ENCODE data around the gene CSNK2A3.

DNA sequence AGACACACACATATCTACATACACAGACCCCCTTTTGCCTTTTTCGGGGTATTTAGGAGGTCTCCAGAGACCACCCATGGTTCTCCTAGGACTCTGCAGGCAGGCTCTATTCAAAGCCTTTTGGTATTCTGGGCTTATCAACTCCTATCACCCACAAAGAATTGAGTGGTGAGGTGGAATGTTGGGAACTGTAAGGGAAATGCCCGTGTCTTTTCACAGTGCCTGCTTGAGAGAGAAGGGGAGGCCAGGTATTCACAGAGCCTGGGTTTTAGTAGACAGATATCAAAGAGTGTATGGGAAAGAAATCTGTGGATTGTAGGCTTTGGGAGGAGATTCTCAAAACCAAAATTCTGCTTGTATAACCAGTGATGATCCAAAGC lies 44.0 kb upstream of the CSNK2A3 start:
- TF ChIP-seq, protein P1, sequence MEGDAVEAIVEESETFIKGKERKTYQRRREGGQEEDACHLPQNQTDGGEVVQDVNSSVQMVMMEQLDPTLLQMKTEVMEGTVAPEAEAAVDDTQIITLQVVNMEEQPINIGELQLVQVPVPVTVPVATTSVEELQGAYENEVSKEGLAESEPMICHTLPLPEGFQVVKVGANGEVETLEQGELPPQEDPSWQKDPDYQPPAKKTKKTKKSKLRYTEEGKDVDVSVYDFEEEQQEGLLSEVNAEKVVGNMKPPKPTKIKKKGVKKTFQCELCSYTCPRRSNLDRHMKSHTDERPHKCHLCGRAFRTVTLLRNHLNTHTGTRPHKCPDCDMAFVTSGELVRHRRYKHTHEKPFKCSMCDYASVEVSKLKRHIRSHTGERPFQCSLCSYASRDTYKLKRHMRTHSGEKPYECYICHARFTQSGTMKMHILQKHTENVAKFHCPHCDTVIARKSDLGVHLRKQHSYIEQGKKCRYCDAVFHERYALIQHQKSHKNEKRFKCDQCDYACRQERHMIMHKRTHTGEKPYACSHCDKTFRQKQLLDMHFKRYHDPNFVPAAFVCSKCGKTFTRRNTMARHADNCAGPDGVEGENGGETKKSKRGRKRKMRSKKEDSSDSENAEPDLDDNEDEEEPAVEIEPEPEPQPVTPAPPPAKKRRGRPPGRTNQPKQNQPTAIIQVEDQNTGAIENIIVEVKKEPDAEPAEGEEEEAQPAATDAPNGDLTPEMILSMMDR (IDR thresholded peaks at IDR 0.05), result no peak
- no peak for TF ChIP-seq EZH2 (IDR thresholded peaks at IDR 0.05; ENCODE audit: borderline replicate concordance, insufficient read depth, low read depth, low read length, poor library complexity, severe bottlenecking)

All from B cell (primary cell).